ENCODE data around the gene ABCC1. TPM values are rescaled to one million over a fixed set of nuclear protein-coding genes. Genes with fewer than 3 reads are reported as not detected.

Gene ABCC1
- total and polyA plus RNA-seq, 2 of the 4 experiments (the other 2 are of a cell fraction): 39.4 to 66.0 TPM

DNA sequence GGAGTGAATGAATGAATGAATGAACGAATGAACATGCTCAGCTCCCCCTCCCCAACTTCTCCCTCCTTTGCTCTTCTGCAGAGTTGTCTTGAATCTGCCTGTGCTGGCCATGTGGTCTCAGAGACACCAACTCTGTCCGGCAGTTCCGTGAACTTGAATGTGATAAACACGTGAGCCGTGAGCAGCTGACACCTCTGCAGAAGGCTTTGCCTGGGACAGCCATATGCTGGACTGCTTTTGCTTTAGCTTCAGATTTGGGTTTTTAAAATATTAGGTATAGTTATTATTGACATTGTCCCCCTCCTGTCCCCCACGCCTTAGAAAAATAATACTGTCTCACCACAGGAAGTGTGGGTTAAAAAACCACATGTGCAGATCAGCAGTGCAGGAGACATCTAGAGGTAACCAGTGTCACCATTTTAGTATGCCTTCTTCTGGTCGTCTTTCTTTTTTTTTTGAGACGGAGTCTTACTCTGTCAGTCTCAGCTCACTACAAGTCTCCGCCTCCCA is 83.8 kb downstream of the ABCC1 start:
- no peak overlapping the region for H3K23ac ChIP-seq (ENCODE audit: low read depth, low read length)
- peak overlapping the region; percentile 2 for H2BK5ac ChIP-seq (ENCODE audit: low read depth, low read length, poor library complexity, severe bottlenecking)
- in situ Hi-C loops (cut with MboI; ENCODE audit: low sequenced_read_pairs) (no loop called here), dilution Hi-C loops (cut with HindIII; ENCODE audit: low sequenced_read_pairs, unreplicated experiment) (no loop called here), intact Hi-C loops (cut with micrococcal nuclease) (no loop called here)
- peak overlapping the region in 1 of 2 experiments; percentile 37; a peak in 1 of 4 replicates for H4K8ac ChIP-seq (ENCODE audit: low read depth in 2 of 2, low read length in 2 of 2)
- 0 out of 2 replicates have a peak overlapping the region, but pooled peaks have one; percentile 1 for H3K14ac ChIP-seq (replicated peaks; ENCODE audit: low read depth, low read length)
- peaks cover 14% of the 10 kb centered on the region; the same call in 1 of the 2 replicates for H4K20me1 ChIP-seq (ENCODE audit: insufficient read depth, low read length)
- peak overlapping the region; percentile 48; the same call in 1 of the 2 replicates for H3K27ac ChIP-seq (ENCODE audit: insufficient read depth, low read length)
- peak overlapping the region; percentile 37; the same call in 1 of the 2 replicates for H2AK5ac ChIP-seq (ENCODE audit: low read depth, low read length)
- no peak for ATAC-seq (ENCODE audit: low read depth)
- H3K18ac ChIP-seq (ENCODE audit: low read depth, low read length): no peak overlapping the region
- no peak overlapping the region for H2BK15ac ChIP-seq (ENCODE audit: low read depth, low read length)
- no peak overlapping the region; the same call in 1 of the 2 replicates for H2BK20ac ChIP-seq (ENCODE audit: low read depth, low read length)
- peaks cover 75% of the 10 kb centered on the region for H3K36me3 ChIP-seq (ENCODE audit: control insufficient read depth, insufficient read depth, low read length)
- no peak for TF ChIP-seq POLR2A (IDR thresholded peaks at IDR 0.05; ENCODE audit: low read depth, low read length)
- TF ChIP-seq SMC3 (IDR thresholded peaks at IDR 0.05; ENCODE audit: low read depth, low read length): no peak
- no peak for TF ChIP-seq NFE2L2 (IDR thresholded peaks at IDR 0.05; ENCODE audit: low read depth, low read length)
- no peak for TF ChIP-seq FOS (IDR thresholded peaks at IDR 0.05; ENCODE audit: low read depth, low read length)
- no peak for TF ChIP-seq CHD1 (IDR thresholded peaks at IDR 0.05; ENCODE audit: low read depth, low read length)
- TF ChIP-seq MAFK (IDR thresholded peaks at IDR 0.05; ENCODE audit: low read depth, low read length): no peak
- H2AK9ac ChIP-seq (replicated peaks; ENCODE audit: low read depth, low read length, poor library complexity): no peak overlapping the region
- ChIA-PET POLR2A (ENCODE audit: unreplicated experiment) (no interaction called here), CTCF (interaction anchor here (0.6 kb wide), 1 partner anchor 145 kb away, joined by 4 read pairs; the partner anchor contains the start of gene CEP20)
- H3K79me1 ChIP-seq (ENCODE audit: low read depth in 1 of 2, low read length in 2 of 2): peaks cover 62 to 96% of the 10 kb centered on the region in 2 experiments
- BruUV-seq (replicated peaks): no TSS peak
- H3K4me1 ChIP-seq (ENCODE audit: control insufficient read depth, insufficient read depth, low read length): peaks cover 25% of the 10 kb centered on the region
- no peaks in the 10 kb centered on the region for H3K9me3 ChIP-seq (ENCODE audit: control insufficient read depth, insufficient read depth, low read length)
- no peak overlapping the region for H3K56ac ChIP-seq (ENCODE audit: extremely low read depth, insufficient read depth, low read length)
- peaks cover 37% of the 10 kb centered on the region for H3K9me1 ChIP-seq (ENCODE audit: insufficient read depth, low read length)
- no peak overlapping the region for H2BK120ac ChIP-seq (ENCODE audit: low read depth, low read length)
- H3K4me3 ChIP-seq (ENCODE audit: insufficient read depth, low read depth, low read length): no peak overlapping the region
- no peaks in the 10 kb centered on the region for H3K27me3 ChIP-seq (ENCODE audit: control insufficient read depth, insufficient read depth, low read length)
- no peak overlapping the region for H2AFZ ChIP-seq (replicated peaks; ENCODE audit: low read length, poor library complexity)
- H3K9ac ChIP-seq (ENCODE audit: low read depth, low read length): no peak overlapping the region
- DNase-seq: no peak
- WGBS, 2 experiments (ENCODE audit: extremely low coverage in 2 of 2, insufficient read length in 1 of 2): 29% methylated on average over 1 of the region's 9 CpGs; no CpG with 5 or more reads in 1 of the 2 experiments
- H3K4ac ChIP-seq (ENCODE audit: low read depth, low read length): 0 out of 2 replicates have a peak overlapping the region, but pooled peaks have one; percentile 27
- H3K4me2 ChIP-seq (ENCODE audit: low read depth, low read length): no peak overlapping the region
- no peak overlapping the region for H4K5ac ChIP-seq (ENCODE audit: low read depth, low read length)
- no peak overlapping the region for H4K91ac ChIP-seq (ENCODE audit: insufficient read depth, low read depth, low read length)

Data from IMR-90 (cell line).